Cardiac muscle cell (in vitro differentiated cells and primary cell): ENCODE results near the gene TEX10. TPM values are rescaled to one million over a fixed set of nuclear protein-coding genes. Genes with fewer than 3 reads are reported as not detected.
"Not testable (repeated sequence)": the region's sequence is repeated elsewhere in the genome, so short reads cannot be mapped to it uniquely, and the experiment has no call there.

ENCODE experiments used
- DNase-seq, 2 donors: peaks; one replicate each; pipeline versions ENCODE4 v3.0.0 to v3.0.0-alpha.2; 2010 to 2017; ENCODE audit warnings: low read depth in 1 of 2, low spot score in 1 of 2
- H3K27ac ChIP-seq: fragments of 200-600 bp; sonication (generic); 2 replicates; pipeline ENCODE4 v1.5.1; 2016
- H3K27me3 ChIP-seq: fragments of 200-600 bp; sonication (generic); 2 replicates; pipeline ENCODE4 v1.6.0; 2016; ENCODE audit warnings: control low read depth
- H3K36me3 ChIP-seq: fragments of 200-600 bp; sonication (generic); 2 replicates; pipeline ENCODE4 v1.5.1; 2016; ENCODE audit warnings: control low read depth
- H3K4me1 ChIP-seq: fragments of 200-600 bp; sonication (generic); 2 replicates; pipeline ENCODE4 v1.8.1; 2017; ENCODE audit warnings: low read depth, mild to moderate bottlenecking, mixed run types
- H3K4me3 ChIP-seq: fragments of 200-600 bp; sonication (generic); 2 replicates; pipeline ENCODE4 v1.5.1; 2016; ENCODE audit warnings: mild to moderate bottlenecking
- H3K9me3 ChIP-seq: fragments of 200-600 bp; sonication (generic); 2 replicates; pipeline ENCODE4 v1.5.1; 2017; ENCODE audit warnings: low read depth, mild to moderate bottlenecking, control low read depth
- CTCF ChIP-seq: IDR thresholded peaks from 2 replicates; pipeline ENCODE4 v1.5.1; 2012; ENCODE audit warnings: low read depth, mild to moderate bottlenecking, low read length
- polyA plus RNA-seq: library from polyadenylated mRNA; unstranded; fragments of >200 nt; fragmentation: Nextera tagmentation; extraction: Ambion mirVana; gene quantifications from 2 replicates; pipeline ENCODE4 v1.2.1, GENCODE V29; 2016
- total RNA-seq: library from RNA; depleted of rRNA; stranded (reverse); fragments of >200 nt; gene quantifications from 2 replicates; pipeline ENCODE4 v1.2.3, GENCODE V29; 2016

Gene TEX10
- total and polyA plus RNA-seq, 2 experiments from 2014 or later = 18.1 to 22.9 TPM

- Histone ChIP-seq H3K4me1 (no peaks in the 10 kb centered on the region), H3K36me3 (no peaks in the 10 kb centered on the region), H3K27ac (no peak overlapping the region), H3K9me3 (no peaks in the 10 kb centered on the region), H3K27me3 (no peaks in the 10 kb centered on the region), H3K4me3 (no peak overlapping the region)
- TF ChIP-seq CTCF = no peak
- peak in 1 of 2 donors; percentile 27 for DNase-seq
Observed at GRCh38 chr9:100394032-100394695, 41.4 kb upstream of the TEX10 start.

- DNase-seq, H3K27ac ChIP-seq, H3K27me3 ChIP-seq, H3K9me3 ChIP-seq, H3K36me3 ChIP-seq, H3K4me3 ChIP-seq, H3K4me1 ChIP-seq: not testable (repeated sequence)
Observed at GRCh38 chr9:100392989-100393388, 40.2 kb upstream of the TEX10 start.

- no peak for TF ChIP-seq CTCF
- Histone ChIP-seq H3K4me1 (no peaks in the 10 kb centered on the region), H3K27me3 (no peaks in the 10 kb centered on the region), H3K9me3 (no peaks in the 10 kb centered on the region), H3K36me3 (no peaks in the 10 kb centered on the region), H3K4me3 (no peak overlapping the region), H3K27ac (no peak overlapping the region)
- peak in 1 of 2 donors; percentile 76 for DNase-seq
Observed at GRCh38 chr9:100379862-100380261, 27.1 kb upstream of the TEX10 start.

GRCh38 chr9:100377015-100377414, 24.3 kb upstream of the TEX10 start:
- Histone ChIP-seq H3K36me3 (no peaks in the 10 kb centered on the region), H3K9me3 (no peaks in the 10 kb centered on the region), H3K27ac (no peak overlapping the region), H3K4me1 (no peaks in the 10 kb centered on the region), H3K4me3 (no peak overlapping the region), H3K27me3 (no peaks in the 10 kb centered on the region)
- DNase-seq = no peak
- TF ChIP-seq CTCF = no peak

- no peak overlapping the region for H3K27ac ChIP-seq
Observed at GRCh38 chr9:100375658-100376057, 22.9 kb upstream of the TEX10 start.

More at GRCh38 chr9:100375658-100376057, 22.9 kb upstream of the TEX10 start:
- H3K4me3 ChIP-seq = no peak overlapping the region
- no peaks in the 10 kb centered on the region for H3K9me3 ChIP-seq
- no peaks in the 10 kb centered on the region for H3K4me1 ChIP-seq
- no peaks in the 10 kb centered on the region for H3K36me3 ChIP-seq
- no peak for DNase-seq
- no peak for TF ChIP-seq CTCF
- H3K27me3 ChIP-seq = no peaks in the 10 kb centered on the region
